ENCODE data around the gene DYNC1H1.
"Not testable (repeated sequence)": the region's sequence is repeated elsewhere in the genome, so short reads cannot be mapped to it uniquely, and the experiment has no call there.

DYNC1H1 gene

DNA sequence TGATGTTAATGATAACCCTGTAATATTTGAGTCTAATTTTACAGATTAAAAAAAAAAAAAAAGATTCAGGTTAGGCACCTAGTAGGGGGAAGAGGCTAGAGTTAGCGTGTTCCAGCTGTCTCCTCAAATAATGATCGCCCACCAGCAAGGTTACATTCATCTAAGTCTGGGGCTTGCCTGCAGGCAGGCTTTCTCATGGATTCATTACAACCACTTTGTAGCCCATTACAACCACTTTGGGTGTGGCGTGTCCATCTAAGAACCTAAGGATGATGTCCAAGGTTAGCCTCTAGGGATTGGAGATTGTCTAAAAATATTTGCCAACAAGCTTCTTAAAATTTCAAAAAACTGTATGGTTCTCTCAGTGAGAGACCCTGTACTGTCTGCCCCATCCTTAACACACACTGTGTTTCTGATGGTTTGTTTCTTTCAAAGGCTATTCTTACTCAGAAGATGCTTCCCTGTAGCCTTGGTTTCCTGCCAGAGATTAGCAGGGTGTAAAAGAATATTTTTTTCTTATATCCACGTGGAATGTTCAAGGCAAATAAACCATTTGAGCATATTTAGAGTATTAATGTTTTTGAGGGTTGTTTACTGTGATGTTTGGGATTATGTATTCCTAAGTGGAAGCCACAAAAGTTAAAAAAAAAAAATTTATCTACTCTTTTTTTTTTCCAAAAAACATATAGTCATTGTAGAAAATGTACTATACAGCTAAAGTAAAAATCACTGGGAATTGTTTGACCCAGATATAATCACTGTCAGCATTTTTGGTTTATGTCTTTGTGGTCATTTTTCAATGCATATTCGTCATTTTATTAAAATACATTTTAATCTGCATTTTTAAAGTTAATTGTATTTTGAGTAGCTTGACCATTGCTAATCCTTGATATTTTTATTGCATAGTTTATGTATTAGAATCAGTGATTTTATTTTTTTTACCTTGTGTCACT is 1.7 kb downstream of the DYNC1H1 start:
- peak in 1 of 2 experiments; percentile 43 for DNase-seq

GRCh38 chr14:101966742-101967141 is 2.4 kb downstream of the DYNC1H1 start:
- DNase-seq = no peak

DNA sequence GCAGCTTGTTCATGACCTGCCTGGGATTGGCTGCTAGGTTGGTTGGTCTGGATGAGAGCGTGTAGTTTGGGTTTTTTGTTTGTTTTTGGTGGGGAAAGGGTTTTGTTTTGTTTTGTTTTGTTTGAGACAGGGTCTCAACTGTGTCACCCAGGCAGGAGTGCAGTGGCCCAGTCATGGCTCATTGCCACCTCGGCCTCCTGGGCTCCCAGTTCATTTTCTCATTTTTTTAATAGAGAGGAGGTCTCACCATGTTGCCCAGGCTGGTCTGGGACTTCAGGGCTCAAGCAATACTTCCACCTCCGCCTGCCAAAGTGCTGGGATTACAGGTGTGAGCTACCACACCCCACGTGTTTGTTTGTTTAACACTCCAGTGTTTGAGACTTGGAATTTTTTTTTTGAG is 3.8 kb downstream of the DYNC1H1 start:
- no peak for DNase-seq

DNA sequence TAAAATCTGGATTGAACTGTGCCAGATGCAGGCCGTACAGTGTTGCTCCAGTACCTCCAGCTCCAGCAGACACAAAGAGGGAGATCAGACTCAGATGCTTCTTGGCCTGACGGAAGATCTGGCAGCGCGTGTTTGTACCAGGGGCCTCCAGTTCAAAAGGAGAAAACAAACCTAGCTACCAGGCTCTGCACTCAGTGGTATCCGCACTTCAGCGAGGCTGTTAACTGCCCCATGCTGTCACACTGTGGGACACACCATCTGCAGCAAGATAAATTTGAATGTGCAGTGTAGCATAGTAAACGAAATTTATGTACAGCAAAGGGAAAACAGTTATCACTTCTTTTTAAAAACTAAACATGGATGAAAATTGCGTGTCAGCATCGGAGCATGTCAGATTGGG is 5.1 kb downstream of the DYNC1H1 start:
- DNase-seq = no peak

GRCh38 chr14:101970830-101971400 is 6.5 kb downstream of the DYNC1H1 start:
- DNase-seq = no peak

GRCh38 chr14:101971458-101971857 is 7.1 kb downstream of the DYNC1H1 start:
- DNase-seq = not testable (repeated sequence)

- DNase-seq = no peak
These were observed 7.9 kb downstream of the DYNC1H1 start for GRCh38 chr14:101972126-101972866.

DNA sequence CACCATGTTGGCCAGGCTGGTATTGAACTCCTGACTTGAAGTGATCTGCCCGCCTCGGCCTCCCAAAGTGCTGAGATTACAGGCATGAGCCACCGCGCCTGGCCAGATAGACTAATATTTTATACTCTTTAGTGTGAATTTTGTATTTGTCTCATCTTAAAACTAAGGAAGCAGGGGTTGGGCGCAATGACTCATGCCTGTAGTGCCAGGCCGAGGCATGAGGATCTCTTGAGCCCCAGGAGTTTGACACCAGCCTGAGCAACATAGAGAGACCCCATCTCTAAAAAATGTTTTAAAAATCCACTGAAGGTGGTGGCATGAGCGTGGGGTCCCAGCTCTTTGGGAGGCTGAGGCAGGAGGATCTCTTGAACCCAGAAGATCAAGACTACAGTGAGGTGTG is 9.0 kb downstream of the DYNC1H1 start:
- DNase-seq = no peak

- DNase-seq = no peak
These were observed 10.9 kb downstream of the DYNC1H1 start for GRCh38 chr14:101975231-101975630.

DNA sequence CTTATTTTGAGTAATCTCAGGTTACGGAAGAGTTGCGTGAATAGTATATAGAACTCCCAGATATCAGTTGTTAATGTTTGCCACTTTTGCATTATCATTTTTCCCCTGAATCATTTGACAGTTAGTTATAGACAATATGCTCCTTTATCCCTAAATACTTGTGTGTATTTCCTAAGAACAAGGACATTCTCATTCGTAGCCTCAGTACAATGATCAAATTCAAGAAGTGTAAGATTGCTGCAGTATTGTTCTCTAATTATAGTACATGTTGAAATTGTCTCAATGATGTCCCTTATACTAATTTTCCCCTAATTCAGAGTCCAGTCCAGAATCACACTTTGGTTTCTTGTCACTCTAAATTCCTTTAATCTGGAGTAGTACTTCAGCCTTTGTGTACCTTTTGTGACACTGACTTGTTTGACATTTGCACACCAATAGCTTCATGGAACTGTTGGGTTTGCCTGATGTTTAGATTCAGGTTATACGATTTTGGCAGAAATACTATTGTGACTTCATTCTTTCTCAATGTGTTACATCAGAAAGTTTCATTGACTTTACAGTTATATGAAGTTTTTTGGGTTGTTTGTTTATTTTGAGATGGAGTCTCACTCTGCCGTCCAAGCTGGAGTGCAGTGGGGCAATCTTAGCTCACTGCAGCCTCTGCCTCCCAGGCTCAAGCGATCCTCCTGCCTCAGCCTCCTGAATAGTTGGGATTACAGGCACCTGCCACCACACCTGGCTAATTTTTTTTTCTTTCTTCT is 13.1 kb downstream of the DYNC1H1 start:
- no peak for DNase-seq

DNA sequence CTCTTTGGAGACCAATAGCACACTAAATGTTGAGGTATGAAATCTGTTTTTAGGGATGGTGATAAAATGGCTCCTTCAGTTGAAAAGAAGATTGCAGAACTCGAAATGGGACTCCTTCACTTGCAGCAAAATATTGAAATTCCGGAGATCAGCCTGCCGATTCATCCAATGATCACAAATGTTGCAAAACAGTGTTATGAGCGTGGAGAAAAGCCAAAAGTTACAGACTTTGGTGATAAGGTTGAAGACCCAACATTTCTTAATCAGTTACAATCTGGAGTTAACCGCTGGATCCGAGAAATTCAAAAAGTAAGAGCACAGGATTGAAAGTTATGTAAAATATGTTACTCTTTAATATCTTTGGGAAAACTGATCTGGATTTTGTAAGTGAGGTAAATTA is 15.3 kb downstream of the DYNC1H1 start:
- DNase-seq = no peak

DNA sequence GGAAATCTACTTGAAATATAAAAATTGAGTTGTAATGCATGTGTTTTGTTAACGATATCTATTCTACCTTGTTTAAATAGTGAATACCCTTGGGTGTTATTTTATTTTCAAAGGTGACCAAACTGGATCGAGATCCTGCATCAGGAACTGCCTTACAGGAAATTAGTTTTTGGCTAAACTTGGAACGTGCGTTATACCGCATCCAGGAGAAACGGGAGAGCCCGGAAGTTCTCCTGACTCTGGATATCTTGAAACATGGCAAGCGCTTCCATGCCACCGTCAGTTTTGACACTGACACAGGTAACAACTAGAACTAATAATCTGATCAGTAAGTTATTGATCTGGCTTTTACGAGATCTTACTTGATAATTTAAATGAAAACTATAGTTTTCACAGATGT is 15.9 kb downstream of the DYNC1H1 start:
- no peak for DNase-seq

DNA sequence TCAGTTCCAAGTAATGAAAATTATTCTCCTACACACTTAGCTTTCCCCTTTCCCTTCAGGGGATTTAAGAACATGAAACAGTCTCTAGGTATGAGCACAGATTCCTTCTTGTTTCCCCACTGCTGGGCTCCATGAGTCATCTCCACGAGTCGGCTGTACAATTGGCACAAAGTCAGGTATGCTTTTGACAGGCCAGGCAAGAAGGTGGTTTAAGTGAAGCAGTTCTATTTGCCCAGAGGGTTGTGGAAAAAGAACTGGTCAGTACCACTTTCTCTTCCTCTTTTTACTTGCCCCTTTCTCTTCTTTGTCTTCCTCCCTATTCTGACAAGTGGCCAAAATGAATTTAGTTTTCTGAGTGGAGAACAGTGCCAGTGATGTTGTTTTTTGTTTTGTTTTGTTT is 16.3 kb downstream of the DYNC1H1 start:
- DNase-seq = no peak

- no peak for DNase-seq
These were observed 18.2 kb downstream of the DYNC1H1 start for GRCh38 chr14:101982621-101983020.

GRCh38 chr14:101984831-101985230 is 20.5 kb downstream of the DYNC1H1 start:
- not testable (repeated sequence) for DNase-seq

GRCh38 chr14:101985957-101986356 is 21.6 kb downstream of the DYNC1H1 start:
- DNase-seq = no peak

DNA sequence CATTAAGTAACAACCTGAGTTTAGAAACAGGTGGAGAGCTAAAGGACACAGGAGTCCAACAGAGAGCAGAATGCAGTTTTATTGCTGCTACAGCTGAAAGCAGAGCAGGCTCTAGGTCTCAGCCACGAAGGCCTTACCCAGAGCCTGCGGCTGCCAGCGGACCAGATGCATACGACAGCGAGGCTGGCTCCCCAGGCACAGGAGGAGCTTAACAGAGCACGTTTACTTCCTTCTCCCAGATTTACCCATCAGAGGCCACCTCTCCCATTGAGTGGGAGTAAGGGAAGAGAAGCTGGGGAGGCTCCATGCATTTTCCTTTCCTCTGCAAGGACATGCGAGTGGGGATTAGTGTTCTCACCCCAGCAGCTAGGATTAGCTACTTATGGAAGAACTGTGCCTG is 22.6 kb downstream of the DYNC1H1 start:
- no peak for DNase-seq

DNA sequence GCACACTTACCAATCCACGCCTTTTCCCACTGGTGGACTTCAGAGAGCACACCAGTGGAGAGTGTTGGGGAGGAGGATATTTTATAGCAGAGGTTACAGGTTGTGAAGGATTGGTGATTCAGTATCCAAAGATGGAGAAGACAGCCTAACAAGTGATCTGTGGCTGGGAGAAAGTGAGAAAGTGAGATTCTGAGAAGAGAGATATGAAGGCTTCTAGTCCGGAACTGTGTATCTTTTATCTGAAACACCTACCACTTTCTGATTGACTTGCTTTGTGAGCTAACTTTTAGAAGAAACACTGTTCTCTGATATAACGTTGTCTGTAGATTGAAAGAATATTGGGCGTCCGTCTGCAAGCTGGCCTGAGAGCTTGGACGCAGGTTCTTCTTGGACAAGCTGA is 24.0 kb downstream of the DYNC1H1 start:
- no peak for DNase-seq

GRCh38 chr14:101991352-101991751 is 27.0 kb downstream of the DYNC1H1 start:
- no peak for DNase-seq

DNA sequence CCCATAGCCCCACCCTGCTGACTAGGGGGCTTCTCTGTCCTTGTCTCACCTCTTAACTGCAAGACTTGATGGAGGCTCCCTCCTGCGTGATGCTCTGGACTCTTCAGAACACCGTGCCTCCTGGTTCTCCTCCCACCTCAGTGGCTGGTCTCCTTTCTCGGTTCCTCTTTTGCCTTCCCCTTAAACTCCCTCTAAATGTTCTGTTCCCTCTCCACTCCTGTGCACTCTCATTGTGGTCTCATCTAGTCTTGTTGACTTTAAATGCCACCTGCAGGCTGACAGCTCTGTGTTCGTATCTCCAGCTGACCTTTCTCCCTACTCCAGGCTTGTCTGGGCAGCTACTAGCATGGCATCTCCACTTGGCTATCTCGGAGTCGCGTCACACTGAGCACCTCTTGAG is 28.3 kb downstream of the DYNC1H1 start:
- DNase-seq = no peak

- no peak for DNase-seq
These were observed 33.3 kb downstream of the DYNC1H1 start for GRCh38 chr14:101997429-101998336.

DNA sequence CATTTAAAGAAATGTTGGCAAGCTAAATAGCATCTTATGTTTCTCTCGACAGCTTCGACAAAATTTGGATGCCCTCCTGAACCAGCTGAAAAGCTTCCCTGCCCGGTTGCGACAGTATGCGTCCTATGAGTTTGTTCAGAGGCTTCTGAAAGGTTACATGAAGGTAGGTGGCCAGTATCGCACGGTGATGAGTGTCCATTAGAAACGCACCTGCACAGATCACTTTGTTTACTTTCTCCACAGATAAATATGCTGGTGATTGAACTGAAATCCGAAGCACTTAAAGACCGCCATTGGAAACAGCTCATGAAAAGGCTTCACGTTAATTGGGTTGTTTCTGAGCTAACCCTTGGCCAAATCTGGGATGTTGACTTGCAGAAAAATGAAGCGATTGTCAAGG is 36.5 kb downstream of the DYNC1H1 start:
- DNase-seq = no peak
